GM18499 (cell line): Measurements from ENCODE around the gene UPP1.
"Not testable (repeated sequence)": the region's sequence is repeated elsewhere in the genome, so short reads cannot be mapped to it uniquely, and the experiment has no call there.

Experiments used
- ATAC-seq: cut with Tn5 transposase; IDR thresholded peaks from one replicate; pipeline ENCODE4 v1.9.1; 2021; ENCODE audit warnings: moderate number of reproducible peaks; ENCODE audit not compliant: insufficient read depth, unreplicated experiment

The UPP1 gene

GRCh38 chr7:48108959-48109847 lies 20.1 kb downstream of the UPP1 start:
- no peak for ATAC-seq

- peak; percentile 91 for ATAC-seq
Observed at GRCh38 chr7:48109848-48110663, 21.0 kb downstream of the UPP1 start.

GRCh38 chr7:48110868-48111267 lies 21.8 kb downstream of the UPP1 start:
- ATAC-seq = no peak

DNA sequence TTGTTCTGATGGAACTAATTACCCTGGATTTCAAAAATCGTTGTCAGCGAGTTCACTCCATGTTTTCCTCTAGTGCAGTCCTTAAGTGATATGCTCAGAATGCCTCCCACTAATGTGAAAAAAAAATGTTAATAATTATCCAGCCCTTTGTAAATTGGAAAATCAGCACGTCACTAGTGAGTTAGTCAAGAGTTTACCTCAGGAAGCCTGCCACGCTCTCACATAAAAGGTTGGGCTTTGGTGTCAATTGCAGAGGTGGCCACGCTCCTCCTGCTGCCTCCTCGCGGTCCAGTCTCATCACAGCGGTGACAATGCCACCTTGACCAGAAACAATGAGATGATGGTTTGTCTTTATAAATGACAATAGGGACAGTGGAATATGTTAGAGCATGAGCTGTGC lies 22.5 kb downstream of the UPP1 start:
- ATAC-seq = no peak

GRCh38 chr7:48112401-48113165 lies 23.5 kb downstream of the UPP1 start:
- ATAC-seq = no peak

GRCh38 chr7:48113275-48113674 lies 24.2 kb downstream of the UPP1 start:
- ATAC-seq = no peak

DNA sequence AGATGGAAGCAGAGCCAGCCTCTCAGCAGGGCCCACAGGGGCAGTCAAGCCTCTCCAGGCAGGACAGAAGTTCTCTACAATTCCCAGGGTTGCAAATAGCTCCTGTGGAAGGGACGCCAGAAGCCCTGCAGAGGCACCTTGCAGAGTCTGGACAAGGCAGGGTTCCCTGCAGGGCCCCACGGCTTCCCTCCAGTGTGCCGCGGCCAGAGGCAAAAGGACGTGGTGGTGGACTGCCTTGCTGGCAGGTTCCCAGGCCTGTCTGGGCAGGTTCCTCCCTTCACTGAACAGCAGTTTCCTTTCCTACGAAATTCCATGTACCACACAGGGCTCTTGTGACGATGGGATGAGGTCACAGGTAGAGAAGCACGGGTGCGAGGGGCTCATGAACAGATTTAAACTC lies 25.1 kb downstream of the UPP1 start:
- no peak for ATAC-seq

DNA sequence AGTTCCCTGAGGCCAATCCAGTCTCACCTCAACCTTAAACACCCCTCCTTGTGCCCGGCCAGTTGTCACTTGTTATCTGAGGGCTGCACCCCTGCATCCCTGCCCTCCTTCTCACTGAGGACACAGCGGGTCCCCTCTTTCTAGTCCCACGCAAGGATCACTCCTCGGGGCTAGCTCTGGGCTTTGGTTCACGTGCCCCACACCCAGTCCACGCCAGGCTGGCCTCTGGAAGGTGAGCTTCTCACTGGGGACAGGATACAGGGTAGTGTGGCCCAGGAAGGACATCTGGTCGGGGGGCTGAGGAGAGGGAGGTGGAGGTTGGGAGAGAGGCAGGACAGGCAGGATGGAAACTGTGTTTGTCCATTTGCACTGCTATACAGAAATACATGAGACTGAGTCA lies 25.5 kb downstream of the UPP1 start:
- ATAC-seq = no peak

DNA sequence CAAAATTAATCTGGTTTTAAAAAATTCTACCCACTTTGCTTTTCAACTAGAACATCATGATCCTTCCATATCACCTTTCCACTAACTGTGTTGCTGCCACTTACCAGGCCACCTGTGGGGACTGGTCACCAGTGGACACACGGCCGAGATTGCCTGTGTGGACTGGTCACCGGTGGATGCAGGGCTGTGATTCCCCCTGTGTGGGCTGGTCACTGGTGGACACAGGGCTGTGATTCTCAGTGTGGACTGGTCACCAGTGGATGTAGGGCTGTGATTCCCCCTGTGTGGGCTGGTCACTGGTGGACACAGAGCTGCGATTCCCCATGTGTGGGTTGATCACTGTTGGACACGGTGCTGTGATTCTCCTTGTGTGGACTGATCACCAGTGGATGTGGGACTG lies 27.0 kb downstream of the UPP1 start:
- ATAC-seq = no peak

DNA sequence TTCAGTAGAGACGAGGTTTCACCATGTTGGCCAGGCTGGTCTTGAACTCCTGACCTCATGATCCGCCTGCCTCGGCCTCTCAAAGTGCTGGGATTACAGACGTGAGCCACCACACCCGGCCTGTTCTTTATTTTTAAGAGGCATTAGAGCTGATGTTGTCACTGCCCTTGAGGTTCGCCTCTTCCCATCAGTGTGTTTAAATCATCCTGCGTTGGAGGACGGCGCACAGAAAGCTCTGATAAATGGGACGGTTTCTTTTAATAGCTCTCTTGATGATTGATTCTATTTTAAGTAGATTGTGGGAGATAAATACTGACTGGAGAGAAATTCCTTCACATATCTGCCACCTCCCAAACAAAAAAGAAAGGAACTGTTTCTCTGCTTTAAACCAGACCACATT lies 29.0 kb downstream of the UPP1 start:
- ATAC-seq = no peak

DNA sequence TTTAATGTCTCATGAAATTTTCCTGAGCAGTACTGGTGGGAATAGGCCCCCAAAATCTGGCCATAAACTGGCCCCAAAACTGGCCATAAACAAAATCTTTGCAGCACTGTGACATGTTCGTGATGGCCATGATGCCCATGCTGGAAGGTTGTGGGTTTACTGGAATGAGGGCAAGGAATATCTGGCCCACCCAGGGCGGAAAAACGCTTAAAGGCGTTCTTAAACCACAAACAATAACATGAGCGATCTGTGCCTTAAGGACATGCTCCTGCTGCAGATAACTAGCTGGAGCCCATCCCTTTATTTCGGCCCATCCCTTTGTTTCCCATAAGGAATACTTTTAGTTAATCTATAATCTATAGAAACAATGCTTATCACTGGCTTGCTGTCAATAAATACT lies 31.5 kb downstream of the UPP1 start:
- ATAC-seq = not testable (repeated sequence)

DNA sequence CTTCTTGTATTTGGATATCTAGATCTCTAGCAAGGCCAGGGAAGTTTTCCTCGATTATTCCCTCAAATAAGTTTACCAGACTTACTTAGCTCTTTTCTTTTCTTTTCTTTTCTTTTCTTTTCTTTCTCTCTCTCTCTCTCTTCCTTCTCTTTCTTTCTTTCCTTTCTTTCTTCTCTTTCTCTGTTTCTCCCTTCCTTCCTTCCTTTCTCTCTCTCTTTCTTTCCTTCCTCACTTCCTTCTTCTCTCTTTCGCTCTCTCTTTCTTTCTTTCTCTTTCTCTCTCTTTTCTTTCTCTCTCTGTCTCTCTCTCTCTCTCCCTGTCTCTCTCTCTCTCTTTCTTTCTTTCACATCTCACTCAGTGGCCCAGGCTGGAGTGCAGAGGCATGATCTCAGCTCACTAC lies 37.0 kb downstream of the UPP1 start:
- no peak for ATAC-seq

GRCh38 chr7:48130658-48131108 lies 41.6 kb downstream of the UPP1 start:
- peak; percentile 76 for ATAC-seq

DNA sequence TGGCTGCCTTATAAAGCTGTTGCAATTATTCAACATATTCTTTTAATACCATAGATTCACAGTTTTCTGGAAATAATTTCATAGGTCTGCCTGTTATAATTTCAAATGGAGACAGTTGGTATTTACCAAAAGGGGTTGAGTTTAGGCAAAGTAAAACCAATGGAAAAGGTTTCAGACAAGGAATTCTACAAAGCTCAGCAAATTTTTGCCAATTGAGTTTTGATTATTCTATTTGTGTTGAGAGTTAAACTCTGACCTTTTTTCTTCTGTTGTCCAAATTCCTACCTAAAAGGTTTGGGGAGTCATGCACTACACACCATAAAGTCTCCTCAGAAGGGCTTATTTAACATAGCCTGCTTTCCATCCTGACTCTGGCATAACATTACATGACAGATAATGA lies 43.7 kb downstream of the UPP1 start:
- no peak for ATAC-seq

GRCh38 chr7:48139459-48139858 lies 50.4 kb downstream of the UPP1 start:
- ATAC-seq = no peak

- no peak for ATAC-seq
Observed at GRCh38 chr7:48140001-48140681, 51.1 kb downstream of the UPP1 start.

GRCh38 chr7:48141521-48141920 lies 52.5 kb downstream of the UPP1 start:
- ATAC-seq = no peak

DNA sequence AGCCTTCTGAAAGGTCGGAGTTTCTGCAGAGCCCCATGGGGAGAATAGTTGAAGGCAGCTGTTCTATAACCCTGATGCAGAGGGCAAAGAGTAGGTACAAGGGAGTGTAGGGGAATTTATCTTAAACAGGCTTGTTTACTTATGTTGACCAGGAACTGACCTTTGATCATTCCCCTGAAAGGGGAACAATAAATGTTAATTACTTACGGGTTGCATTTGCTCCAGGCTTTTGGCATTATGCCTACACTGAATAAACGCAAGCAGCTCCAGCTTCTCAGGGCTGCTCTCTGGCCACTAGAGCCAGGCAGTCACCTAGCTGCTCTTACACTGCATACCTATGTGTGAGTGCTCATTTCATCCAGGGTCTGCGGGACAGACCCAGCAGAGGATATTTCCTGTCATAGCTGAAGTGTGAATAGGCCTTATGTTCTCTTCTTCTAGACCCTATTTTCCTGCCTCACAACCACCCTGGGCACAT lies 55.3 kb downstream of the UPP1 start:
- ATAC-seq = no peak

GRCh38 chr7:48147078-48147591 lies 58.1 kb downstream of the UPP1 start:
- ATAC-seq = no peak

GRCh38 chr7:48147690-48148089 lies 58.6 kb downstream of the UPP1 start:
- ATAC-seq = not testable (repeated sequence)
